Measurements from ENCODE around the gene MITF.

- TF ChIP-seq CTCF (IDR thresholded peaks at IDR 0.05) = no peak
- no peak for TF ChIP-seq POLR2A (IDR thresholded peaks at IDR 0.05)
Measured at GRCh38 chr3:69785769-69786320, 46.6 kb downstream of the MITF start.
